Measurements from ENCODE around the gene BTLA.
"Not testable (repeated sequence)": the region's sequence is repeated elsewhere in the genome, so short reads cannot be mapped to it uniquely, and the experiment has no call there.

Gene BTLA

DNA sequence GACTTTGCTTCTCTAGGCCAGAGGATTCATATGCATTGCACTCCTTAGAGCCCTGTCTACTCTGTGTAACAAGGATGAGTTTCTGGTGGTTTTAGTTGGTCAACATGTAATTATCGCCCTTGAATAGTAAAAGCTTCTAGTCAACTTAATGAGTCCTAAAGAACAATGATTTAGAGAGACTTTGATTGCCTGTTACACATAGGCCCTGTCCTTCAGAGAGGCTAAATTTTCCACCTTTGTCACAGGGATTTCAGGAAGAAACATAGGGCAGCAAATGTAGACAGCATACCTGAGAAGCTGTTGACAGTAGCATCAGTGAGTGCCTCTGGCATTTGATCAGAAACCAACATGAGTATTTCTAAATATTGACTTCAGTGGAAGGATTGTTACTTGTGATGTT, 7.1 kb downstream of the BTLA start:
- no peak overlapping the region for H3K27ac ChIP-seq
- no peak for DNase-seq (ENCODE audit: low read depth, low spot score)

DNA sequence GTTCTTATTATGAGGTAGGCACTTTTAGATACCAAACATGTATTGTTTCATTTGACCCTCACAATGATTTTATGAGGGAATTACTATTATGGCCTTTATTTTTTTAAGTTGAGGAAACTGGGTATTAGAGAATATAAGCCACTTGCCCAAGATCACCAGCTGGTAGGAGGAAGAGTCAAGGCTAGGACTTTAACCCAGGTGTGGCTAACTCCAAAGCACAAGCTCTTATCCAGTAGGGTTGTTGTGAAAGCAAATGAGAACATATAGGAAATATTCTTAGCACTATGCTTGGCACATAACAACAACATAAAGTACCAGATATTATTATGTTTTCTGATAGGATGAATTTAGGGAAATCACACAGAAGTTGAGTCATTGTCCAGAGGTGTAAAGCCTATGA, 7.9 kb downstream of the BTLA start:
- no peak overlapping the region for H3K27ac ChIP-seq

DNA sequence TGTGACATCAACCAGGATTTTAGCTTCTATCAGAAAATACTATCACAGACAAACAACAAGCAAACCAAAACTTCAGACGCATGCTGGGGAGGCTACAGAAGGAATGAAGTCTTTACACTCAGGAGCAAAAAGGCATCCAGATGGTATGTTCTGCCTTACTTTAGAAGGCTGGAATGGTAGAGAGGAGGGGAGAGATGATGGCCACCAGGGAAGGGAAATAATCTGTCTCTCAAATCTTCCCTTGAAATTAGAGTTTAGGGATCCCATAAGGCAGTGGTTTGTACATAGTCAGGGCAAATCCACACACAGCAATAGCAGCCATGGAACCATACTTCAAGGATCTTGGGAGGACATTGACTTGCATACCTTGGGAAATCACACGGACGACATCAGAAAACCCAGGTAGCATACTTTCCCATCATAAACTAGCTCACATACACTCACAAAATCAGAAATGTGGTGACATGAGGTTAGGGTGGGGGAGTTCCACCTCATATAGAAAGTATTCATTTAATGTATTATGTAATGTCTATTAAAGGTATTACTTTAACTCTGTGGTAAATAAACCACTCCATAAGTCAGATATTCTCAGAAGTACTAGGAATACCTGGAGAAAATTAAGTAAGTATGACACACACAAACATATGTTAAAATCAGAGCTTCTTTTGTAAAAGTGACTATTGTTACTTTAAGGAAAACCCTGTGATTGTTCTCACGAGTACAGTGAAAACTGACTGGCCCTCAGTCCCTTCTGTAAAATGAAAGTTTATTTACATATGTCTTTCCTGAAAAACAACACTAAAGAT, 9.4 kb downstream of the BTLA start:
- no peak for DNase-seq (ENCODE audit: low read depth, low spot score)
- H3K27ac ChIP-seq: no peak overlapping the region

More for the DNA sequence above, 7.9 kb downstream of the BTLA start:
- no peak for DNase-seq (ENCODE audit: low read depth, low spot score)

DNA sequence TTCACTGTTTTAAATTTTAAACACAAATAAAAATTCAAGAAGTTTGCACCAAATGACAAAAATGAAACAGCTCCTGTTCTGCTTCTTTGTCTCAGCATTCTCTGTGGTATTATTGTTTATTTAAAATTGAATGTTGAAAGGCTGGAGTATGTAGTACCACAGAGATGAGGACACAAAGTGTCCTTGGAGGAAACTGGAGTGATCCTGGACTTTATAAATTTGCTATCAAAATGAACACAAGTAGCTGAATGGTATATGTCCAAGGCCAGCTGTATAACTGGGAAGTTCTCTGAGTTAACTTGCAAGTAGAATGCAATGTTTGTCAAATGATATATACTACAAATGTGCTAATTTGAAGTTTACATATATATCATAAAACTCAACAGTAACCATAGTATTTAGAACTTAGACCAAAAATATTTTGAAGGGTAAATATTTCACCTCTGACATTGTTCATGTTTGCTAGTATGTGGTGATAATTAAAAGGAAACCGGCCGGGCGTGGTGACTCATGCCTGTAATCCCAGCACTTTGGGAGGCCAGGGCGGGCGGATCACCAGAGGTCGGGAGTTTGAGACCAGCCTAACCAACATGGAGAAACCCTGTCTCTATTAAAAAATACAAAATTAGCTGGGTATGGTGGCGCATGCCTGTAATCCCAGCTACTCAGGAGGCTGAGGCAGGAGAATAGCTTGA, 12.3 kb downstream of the BTLA start:
- no peak for DNase-seq (ENCODE audit: low read depth, low spot score)
- H3K27ac ChIP-seq: no peak overlapping the region

DNA sequence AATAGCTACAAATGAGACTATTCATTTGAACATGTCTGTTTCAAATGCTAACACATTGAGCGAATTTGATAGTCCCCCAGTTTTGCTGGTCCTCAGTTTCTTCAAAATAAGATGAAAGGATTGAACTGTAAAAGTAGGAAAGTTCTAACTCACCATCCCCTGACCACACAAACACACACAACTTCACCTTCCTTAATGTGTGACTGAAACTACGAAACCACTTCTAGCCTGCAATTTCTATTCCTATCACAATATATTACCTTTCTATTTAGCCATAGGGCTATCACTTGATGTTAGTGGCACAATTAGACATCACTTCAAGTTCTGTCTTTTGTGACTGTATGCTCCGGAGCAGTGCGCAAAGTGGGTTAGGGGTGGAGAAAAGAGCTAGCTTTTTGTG, 14.9 kb downstream of the BTLA start:
- H3K27ac ChIP-seq: no peak overlapping the region
- DNase-seq (ENCODE audit: low read depth, low spot score): no peak

DNA sequence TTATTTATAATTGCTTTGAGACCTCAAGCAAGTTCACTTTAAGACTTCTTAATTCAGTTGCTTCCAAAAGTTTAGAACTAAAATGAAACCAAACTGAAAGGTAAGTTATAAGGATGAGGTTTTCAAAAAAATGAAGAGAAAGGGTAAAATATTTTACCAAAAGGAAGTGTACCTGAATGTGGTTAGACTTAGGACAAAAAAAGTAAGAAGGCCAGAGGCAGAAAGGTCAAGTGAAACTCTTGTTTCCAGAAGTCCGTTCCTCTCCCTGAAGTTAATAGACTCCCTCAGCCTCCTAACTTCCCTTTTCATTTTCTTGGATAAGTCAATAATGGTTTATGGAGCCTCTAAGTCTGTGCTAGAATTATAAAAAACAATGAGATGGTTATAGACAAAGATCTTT, 16.6 kb downstream of the BTLA start:
- H3K27ac ChIP-seq: no peak overlapping the region
- no peak for DNase-seq (ENCODE audit: low read depth, low spot score)

DNA sequence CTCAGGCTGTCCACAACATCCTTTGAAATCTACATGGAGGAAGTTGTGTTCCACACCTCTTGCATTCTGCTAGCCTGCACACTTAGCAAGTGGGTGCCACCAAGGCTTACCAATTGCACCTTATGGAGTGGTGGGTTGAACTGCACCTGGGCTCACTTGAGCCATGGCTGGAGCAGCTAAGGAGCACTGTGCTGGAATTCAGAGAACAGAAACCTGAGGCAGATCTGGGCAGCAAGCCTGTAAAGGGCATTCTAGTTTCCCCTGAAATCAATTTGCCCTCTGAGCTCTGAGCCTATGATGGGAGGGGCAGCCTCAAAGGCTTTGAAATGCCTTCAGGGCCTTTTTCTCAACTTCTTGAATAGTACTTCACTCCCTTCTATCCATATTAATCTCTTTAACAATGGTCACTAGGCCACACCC, 18.0 kb downstream of the BTLA start:
- no peak overlapping the region for H3K27ac ChIP-seq
- DNase-seq (ENCODE audit: low read depth, low spot score): no peak

DNA sequence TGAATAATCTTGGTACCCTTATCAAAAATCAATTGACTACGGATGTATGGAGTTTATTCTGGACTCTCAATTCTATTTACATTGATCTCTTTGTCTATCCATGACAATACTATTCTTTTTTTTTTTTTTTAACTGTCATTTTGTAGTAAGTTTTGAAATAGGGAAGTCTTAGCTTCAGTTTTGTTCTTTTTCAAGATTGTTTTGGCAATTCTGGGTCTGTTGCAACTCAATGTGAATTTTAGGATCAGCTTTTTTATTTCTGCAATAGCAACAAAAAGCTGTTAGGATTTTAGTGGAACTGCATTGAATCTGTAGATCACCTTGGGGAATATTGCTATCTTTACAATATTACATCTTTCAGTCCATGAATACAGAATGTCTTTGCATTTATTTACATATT, 21.4 kb downstream of the BTLA start:
- no peak for DNase-seq (ENCODE audit: low read depth, low spot score)
- H3K27ac ChIP-seq: no peak overlapping the region

DNA sequence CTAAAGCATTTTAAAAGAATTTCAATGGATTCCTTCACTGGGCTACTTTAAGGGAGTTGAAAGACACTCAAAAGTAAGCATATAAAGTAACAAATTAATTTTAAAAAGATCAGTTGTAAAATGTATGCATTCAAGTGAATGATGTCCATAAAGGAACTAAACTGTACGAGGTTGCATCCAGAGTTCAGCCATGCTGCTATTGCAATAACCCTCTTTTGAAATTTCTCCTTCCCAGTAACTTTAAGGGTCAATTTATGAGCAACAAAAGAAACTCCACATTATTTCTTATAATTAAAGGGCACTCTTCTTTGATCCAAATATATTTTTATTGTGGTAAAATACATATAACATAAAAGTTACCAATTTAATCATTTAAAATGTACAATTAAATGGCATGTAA, 22.9 kb downstream of the BTLA start:
- H3K27ac ChIP-seq: no peak overlapping the region
- no peak for DNase-seq (ENCODE audit: low read depth, low spot score)

DNA sequence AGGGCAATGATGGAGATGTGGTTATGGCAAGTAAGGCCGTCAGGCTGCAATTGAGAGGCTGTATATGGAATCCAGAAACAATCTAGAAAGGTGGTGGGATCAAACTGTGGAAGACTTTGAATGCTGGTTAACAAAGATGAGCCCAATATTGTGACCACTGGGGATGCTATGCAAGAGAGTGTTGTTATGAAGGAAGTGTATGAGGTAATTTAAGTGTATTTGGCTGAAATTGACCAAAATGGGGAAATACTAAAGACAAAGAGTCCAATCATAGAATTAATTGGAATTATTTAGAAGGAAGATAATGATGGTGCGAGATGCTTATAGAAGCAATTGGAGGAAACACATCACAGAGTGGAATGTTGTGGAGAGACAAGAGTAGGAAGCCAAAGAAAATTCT, 24.5 kb downstream of the BTLA start:
- DNase-seq (ENCODE audit: low read depth, low spot score): no peak
- H3K27ac ChIP-seq: no peak overlapping the region

DNA sequence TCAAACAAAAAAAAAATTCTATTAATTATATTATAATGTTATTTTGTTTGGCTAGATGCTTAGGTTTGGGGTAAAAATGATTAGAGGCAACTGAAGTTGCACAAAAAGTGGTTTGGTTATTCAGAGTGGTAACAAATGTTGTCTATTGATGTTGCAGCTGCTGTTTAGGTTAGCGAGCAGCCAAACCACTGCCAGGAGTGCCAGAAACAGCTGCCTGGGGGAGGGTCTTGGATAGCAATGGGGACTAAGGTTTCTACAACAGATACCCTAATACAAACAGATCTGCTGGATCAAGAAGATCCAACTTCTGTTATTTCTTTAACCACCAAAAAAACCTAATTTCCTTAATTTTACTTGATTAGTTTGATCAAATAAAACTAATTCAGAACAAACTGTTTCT, 26.6 kb downstream of the BTLA start:
- no peak overlapping the region for H3K27ac ChIP-seq
- DNase-seq (ENCODE audit: low read depth, low spot score): no peak

DNA sequence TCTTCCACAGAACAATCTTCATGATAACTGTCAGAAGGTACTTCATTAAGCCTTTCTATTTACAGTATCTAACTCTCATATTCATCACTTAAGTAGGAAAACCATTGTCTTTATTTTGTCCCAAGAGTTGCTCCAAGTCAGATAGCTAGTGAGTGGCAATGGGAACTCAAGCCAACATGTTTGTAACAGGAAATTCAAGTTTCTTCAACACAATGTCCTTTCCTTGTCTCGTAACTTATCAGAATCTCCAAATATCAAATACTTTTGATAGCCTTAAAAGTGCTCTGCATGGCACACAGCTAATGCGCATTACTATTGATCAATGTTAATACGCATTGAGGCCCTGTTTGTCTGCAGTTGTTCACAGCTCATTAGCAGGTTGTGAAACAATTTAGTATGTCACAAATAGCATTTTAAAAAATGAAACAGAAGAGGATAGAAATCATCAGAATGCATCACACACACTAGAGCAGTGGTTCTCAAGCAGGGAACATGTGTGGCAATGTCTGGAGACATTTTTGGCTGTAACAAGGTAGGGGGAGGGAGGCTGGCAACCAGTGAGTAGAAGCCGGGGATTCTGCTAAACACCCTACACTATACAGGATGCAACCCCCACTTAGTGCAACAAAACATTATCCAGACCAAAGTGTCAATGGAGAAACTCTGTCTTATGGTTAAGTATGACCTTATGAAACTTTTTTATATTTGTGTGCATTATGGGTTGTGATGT, 27.5 kb downstream of the BTLA start:
- no peak overlapping the region for H3K27ac ChIP-seq
- DNase-seq (ENCODE audit: low read depth, low spot score): no peak

DNA sequence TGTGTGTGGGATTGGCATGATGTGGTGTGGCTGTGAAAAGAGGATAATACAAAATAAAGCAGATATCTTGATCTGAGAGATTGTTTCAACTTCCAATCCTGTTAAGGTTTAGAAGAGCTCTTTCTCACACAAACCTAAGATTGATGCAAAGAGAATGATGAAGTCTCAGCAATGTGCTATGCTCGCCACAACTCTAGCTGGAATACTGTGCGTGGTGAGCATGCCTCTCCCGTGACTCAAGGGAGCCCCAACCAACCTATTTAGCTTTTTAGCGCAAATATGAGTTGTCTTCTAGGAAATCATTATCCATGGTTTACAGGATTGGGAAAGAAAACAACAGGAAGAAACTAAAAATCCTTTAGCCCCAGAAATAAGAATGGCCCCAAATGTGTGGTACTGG, 28.5 kb downstream of the BTLA start:
- no peak for DNase-seq (ENCODE audit: low read depth, low spot score)
- no peak overlapping the region for H3K27ac ChIP-seq

DNA sequence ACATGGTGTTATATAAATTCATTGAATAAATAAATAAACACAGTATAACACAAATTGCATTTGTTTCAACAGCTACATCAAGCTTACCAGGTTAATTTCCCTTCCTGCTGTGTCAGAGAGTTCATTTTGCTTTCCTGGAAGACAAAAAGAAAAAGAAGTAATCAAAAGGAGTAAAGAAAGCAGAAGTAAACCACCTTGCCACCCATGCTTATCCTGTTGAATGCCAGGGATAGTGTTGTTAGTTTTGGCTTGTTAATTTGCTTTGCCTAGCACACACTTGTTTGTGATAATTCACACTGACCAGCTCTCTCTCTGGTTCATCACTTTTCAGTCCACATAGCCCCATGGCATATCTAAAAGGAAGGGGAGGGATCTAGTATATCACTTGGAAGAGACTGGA, 29.6 kb downstream of the BTLA start:
- H3K27ac ChIP-seq: no peak overlapping the region
- DNase-seq (ENCODE audit: low read depth, low spot score): no peak

DNA sequence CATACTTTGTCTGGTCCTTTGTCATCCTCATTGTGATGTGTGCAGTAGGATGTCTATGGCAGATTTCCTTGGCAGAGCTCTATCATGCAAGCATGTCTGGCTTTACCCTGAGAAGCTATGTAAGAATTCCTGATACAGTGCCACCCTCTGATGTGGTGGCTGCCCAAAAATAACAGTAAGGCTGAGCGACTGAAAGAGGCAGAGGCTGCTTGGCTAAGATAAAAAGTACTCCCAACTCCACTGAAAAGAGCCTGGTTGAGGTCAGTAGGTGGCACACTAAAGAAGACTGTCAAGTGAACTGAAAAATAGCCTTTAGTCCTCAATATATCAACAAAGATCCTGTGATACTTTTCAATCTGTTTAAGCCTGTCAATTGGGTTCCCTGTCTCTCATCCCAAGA, 31.7 kb downstream of the BTLA start:
- no peak for DNase-seq (ENCODE audit: low read depth, low spot score)
- no peak overlapping the region for H3K27ac ChIP-seq

DNA sequence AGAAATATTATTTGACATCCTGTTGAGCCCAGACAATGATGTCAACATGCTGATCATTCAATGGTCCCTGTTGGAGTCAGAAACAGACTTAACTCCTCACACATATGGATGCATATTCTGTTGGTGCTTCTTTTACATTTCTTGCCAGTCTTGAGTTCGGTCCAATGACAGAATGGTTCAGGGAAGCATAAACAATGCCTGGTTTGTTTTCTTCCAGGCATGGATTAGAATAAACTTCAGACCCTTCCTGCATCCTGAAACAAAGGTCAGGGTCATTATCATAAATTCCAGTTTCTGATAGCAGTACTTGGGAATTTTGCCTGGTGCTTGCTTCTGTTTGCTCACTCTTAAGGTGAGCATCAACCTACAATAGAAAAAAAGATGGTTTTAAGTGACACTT, 33.3 kb downstream of the BTLA start:
- no peak overlapping the region for H3K27ac ChIP-seq

DNA sequence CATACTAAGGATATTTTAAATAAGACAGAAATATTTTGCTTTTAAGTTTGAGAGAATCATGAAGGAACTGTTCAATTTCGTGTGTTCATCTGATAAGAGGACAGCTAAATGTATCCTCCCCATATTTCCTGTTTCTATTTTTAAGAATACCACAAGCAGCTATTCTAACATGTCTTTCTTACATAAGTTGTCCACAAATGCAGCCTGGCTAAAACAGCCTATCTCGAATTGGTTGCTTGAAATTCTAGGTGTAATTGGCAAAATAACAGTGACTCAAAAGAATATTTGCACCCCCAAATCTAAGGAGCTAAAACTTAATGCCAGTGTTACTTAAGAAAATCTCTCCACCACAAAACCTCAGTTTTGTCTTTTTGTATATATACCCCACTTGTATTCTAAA, 35.0 kb downstream of the BTLA start:
- no peak overlapping the region for H3K27ac ChIP-seq
- no peak for DNase-seq (ENCODE audit: low read depth, low spot score)

More for the DNA sequence above, 33.3 kb downstream of the BTLA start:
- no peak for DNase-seq (ENCODE audit: low read depth, low spot score)

DNA sequence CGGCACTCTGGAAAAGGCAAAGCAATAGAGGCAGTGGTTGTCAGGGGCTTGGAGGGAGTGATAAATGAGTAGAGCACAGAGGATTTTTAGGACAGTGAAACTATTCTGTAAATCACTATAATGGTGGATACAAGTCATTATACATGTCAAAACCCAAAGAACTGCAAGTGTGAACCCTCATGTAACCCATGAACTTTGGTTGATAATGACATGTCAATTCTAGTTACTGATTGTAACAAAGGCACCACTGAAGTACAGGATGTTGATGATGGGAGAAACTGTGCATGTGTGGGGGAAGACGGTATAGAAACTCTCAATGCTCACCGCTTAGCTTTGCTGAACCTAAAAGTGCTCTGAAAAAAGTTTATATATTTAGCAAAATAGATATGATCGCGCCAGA, 36.0 kb downstream of the BTLA start:
- DNase-seq (ENCODE audit: low read depth, low spot score): no peak
- no peak overlapping the region for H3K27ac ChIP-seq

DNA sequence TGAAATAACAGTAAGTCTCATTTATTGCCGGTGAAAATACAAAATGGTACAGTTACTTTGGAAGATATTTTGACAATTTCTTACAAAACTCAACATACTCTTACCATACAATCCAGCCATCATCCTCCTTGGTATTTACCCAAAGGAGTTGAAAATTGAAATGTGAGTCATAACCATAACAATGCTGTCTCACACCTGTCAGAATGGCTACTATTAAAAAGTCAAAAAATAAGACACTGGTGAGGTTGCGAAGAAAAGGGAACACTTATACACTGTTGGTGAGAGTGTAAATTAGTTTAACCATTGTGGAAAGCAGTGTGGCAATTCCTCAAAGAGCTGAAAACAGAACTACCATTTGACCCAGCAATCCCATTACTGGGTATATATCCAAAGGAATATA, 37.5 kb downstream of the BTLA start:
- H3K27ac ChIP-seq; DNase-seq (ENCODE audit: low read depth, low spot score): not testable (repeated sequence)

DNA sequence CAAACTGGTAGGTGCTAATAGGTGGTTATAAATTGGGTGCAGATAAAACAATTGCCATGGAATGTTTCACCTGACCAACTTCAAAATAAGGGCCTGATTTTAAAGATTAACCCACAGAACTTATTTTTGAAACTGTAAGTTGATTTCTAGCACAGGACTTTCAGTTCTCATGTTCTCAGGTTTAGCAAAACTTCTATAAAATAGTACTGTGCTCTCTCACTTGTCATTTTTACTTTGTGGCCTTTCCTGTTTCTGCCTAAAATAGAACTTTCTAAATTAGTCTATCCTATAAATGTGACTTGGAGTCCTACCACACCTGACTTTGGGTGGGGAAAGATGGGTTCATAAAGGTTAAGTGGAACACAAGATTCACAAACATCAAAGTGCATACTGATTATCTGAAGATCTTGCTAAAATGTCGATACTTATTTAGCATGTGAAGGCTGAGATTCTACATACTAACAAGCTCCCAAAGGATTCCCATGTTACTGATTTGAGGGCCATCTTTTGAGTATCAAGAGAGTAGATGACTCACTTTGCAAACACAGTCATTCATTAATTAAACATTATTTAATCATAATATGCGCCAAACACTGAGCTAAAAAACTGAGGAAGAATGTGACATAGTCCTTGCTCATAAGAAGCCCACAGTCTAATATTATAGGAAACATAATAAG, 38.6 kb downstream of the BTLA start:
- no peak overlapping the region for H3K27ac ChIP-seq
- no peak for DNase-seq (ENCODE audit: low read depth, low spot score)

DNA sequence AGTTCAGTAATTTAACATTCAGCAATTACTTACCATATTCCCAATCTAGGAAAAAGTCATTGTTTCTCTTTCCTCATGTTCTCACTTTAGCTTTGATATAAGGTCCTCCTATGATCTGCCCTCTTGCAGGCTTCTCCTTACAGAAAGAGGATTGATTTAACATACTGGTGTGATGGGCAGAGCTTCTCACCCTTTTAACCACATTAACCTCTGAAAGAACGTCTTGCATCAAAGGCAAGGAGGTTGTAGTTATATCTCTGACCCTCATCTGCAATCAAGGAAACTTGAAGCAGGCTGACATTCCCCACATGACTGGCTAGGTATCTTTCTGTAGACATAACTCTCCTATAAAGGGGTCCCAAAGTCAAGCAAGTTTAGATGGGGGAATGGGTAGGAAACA, 39.5 kb downstream of the BTLA start:
- no peak for DNase-seq (ENCODE audit: low read depth, low spot score)
- no peak overlapping the region for H3K27ac ChIP-seq

Measured in epithelial cell of prostate (primary cell).